A673 (cell line): ENCODE results near the gene MICAL3. TPM values are rescaled to one million over a fixed set of nuclear protein-coding genes. Genes with fewer than 3 reads are reported as not detected.

Experiments
- BruUV-seq: library from RNA; stranded (reverse); fragments of 400-500 nt; replicated peaks from 2 replicates; lab custom pipeline; 2021; lab: Mats Ljungman, UMichigan
- CTCF ChIA-PET: fragments of 300-600 bp; sonication (Branson Sonifier 250); formaldehyde crosslinking; loops from one replicate; lab custom pipeline; 2022; ENCODE audit warnings: antibody characterized with exemption; lab: Charles Lee
- POLR2A ChIA-PET: fragments of 300-600 bp; sonication (Branson Sonifier 250); formaldehyde crosslinking; loops from one replicate; lab custom pipeline; 2022; ENCODE audit warnings: antibody characterized with exemption; ENCODE audit not compliant: low non-redundant PET; lab: Charles Lee
- DNase-seq: peaks from one replicate; pipeline ENCODE4 v3.0.0-alpha.2; 2015; ENCODE audit warnings: low spot score
- H3K27ac ChIP-seq: fragments of 200-600 bp; sonication (generic); 2 replicates; pipeline ENCODE4 v1.5.1; 2016; ENCODE audit warnings: mixed run types, low read depth, mild to moderate bottlenecking, mixed read lengths, antibody characterized with exemption, low read length; ENCODE audit not compliant: poor library complexity, severe bottlenecking
- H3K27me3 ChIP-seq: fragments of 200-600 bp; sonication (generic); replicated peaks from 2 replicates; pipeline ENCODE4 v1.6.1; 2017; ENCODE audit warnings: mixed run types, low read depth, mild to moderate bottlenecking, mixed read lengths, antibody characterized with exemption, low read length; ENCODE audit not compliant: insufficient read depth, poor library complexity
- H3K36me3 ChIP-seq: fragments of 200-600 bp; sonication (generic); 2 replicates; pipeline ENCODE4 v1.6.1; 2016; ENCODE audit warnings: mixed run types, mild to moderate bottlenecking, mixed read lengths, antibody characterized with exemption, low read length; ENCODE audit not compliant: insufficient read depth, poor library complexity, severe bottlenecking
- H3K4me1 ChIP-seq: fragments of 200-600 bp; sonication (generic); 2 replicates; pipeline ENCODE4 v1.6.1; 2017; ENCODE audit warnings: mixed run types, mild to moderate bottlenecking, mixed read lengths, antibody characterized with exemption, low read length; ENCODE audit not compliant: insufficient read depth, poor library complexity, severe bottlenecking
- H3K4me3 ChIP-seq: fragments of 200-600 bp; sonication (generic); 2 replicates; pipeline ENCODE4 v1.5.1; 2016; ENCODE audit warnings: low read depth, mixed run types, mild to moderate bottlenecking, mixed read lengths, low read length; ENCODE audit not compliant: poor library complexity, severe bottlenecking
- H3K9me3 ChIP-seq: fragments of 200-600 bp; sonication (generic); 2 replicates; pipeline ENCODE4 v1.6.1; 2016; ENCODE audit warnings: mixed run types, low read depth, mild to moderate bottlenecking, mixed read lengths, antibody characterized with exemption, low read length; ENCODE audit not compliant: poor library complexity, severe bottlenecking
- CTCF ChIP-seq: fragments of 300-800, 200-600 bp; sonication (generic); conservative IDR thresholded peaks from 2 replicates; pipeline ENCODE4 v1.5.1; 2017; ENCODE audit warnings: low read depth, mild to moderate bottlenecking, antibody characterized with exemption, low read length, moderate library complexity, mixed read lengths
- EZH2 ChIP-seq: fragments of 200-600 bp; sonication (generic); IDR thresholded peaks from 2 replicates; pipeline ENCODE4 v1.6.1; 2017; ENCODE audit warnings: borderline replicate concordance, low read depth, mild to moderate bottlenecking, mixed read lengths, antibody characterized with exemption, low read length; ENCODE audit not compliant: poor library complexity, severe bottlenecking
- intact Hi-C: fragments of 100-400 bp; cut with micrococcal nuclease; formaldehyde crosslinking; loops from one replicate; pipeline ENCODE4 v1.10.0; 2022; ENCODE audit not compliant: unreplicated experiment
- total RNA-seq: library from RNA; stranded (reverse); gene quantifications from 2 replicates; pipeline ENCODE4 v1.2.3, GENCODE V29; 2021

Gene MICAL3
- total RNA-seq, 1 experiment from 2014 or later: 63.6 TPM

GRCh38 chr22:17892376-17892775 is 132.0 kb downstream of the MICAL3 start:
- Histone ChIP-seq H3K27ac (no peak overlapping the region), H3K27me3 (no peaks in the 10 kb centered on the region), H3K4me1 (no peaks in the 10 kb centered on the region), H3K9me3 (no peaks in the 10 kb centered on the region), H3K4me3 (no peak overlapping the region), H3K36me3 (peaks cover 23% of the 10 kb centered on the region)
- POLR2A ChIA-PET: no interaction called here
- no peak for TF ChIP-seq EZH2
- TF ChIP-seq CTCF: no peak
- no peak for DNase-seq
- CTCF ChIA-PET: no interaction called here
- BruUV-seq: no TSS peak
- intact Hi-C loops: no loop called here

GRCh38 chr22:17891481-17892167 is 132.7 kb downstream of the MICAL3 start:
- CTCF ChIA-PET: no interaction called here
- no TSS peak for BruUV-seq
- intact Hi-C loops: no loop called here
- TF ChIP-seq EZH2: no peak
- TF ChIP-seq CTCF: peak; percentile 43
- Histone ChIP-seq H3K27me3 (no peaks in the 10 kb centered on the region), H3K36me3 (peaks cover 21% of the 10 kb centered on the region), H3K9me3 (no peaks in the 10 kb centered on the region), H3K4me1 (no peaks in the 10 kb centered on the region), H3K4me3 (no peak overlapping the region), H3K27ac (no peak overlapping the region)
- no peak for DNase-seq
- POLR2A ChIA-PET: no interaction called here

- Histone ChIP-seq H3K27me3 (no peaks in the 10 kb centered on the region), H3K9me3 (no peaks in the 10 kb centered on the region), H3K4me1 (no peaks in the 10 kb centered on the region), H3K27ac (no peak overlapping the region), H3K4me3 (no peak overlapping the region), H3K36me3 (peaks cover 18% of the 10 kb centered on the region)
- no peak for DNase-seq
- ChIA-PET POLR2A (no interaction called here), CTCF (no interaction called here)
- no peak for TF ChIP-seq EZH2
- TF ChIP-seq CTCF: no peak
- intact Hi-C loops: no loop called here
- no TSS peak for BruUV-seq
Observed at GRCh38 chr22:17890892-17891291, 133.5 kb downstream of the MICAL3 start.
